Measurements from ENCODE around the gene PLA2G4E. TPM values are rescaled to one million over a fixed set of nuclear protein-coding genes. Genes with fewer than 3 reads are reported as not detected.

The PLA2G4E gene
- total RNA-seq, 1 experiment from 2014 or later = not detected

DNA sequence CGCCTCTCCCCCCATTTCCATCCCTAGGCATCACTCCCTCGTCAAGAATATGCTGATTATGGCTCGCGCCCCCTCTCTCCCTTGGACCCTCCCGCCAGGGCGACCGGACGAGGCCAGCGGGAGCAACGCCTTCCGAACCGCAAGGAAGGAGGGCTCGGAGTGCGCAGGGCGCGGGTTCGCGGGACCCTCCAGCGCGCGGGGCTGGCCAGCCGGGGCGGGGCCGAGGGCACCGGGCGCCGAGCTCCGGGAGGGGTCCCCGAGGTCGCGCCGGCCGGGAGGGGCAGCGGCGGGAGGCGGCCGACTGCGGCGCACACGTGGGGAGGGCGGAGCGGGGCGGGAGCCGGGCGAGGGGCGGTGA lies 49.0 kb downstream of the PLA2G4E start:
- H3K9me3 ChIP-seq (ENCODE audit: insufficient read depth, low read depth) = no peaks in the 10 kb centered on the region
- peak overlapping the region; percentile 78 for H3K4me2 ChIP-seq
- H3K79me2 ChIP-seq (ENCODE audit: low read depth) = peaks cover 44% of the 10 kb centered on the region
- peak overlapping the region; percentile 92 for H3K27ac ChIP-seq
- TF ChIP-seq EZH2 (IDR thresholded peaks at IDR 0.05; ENCODE audit: low read depth) (no peak), CTCF (conservative IDR thresholded peaks at IDR 0.05) (no peak)
- H3K36me3 ChIP-seq (ENCODE audit: low read depth) = no peaks in the 10 kb centered on the region
- H3K27me3 ChIP-seq (ENCODE audit: insufficient read depth, low read depth) = no peaks in the 10 kb centered on the region
- peak overlapping the region; percentile 77 for H3K4me3 ChIP-seq
- no peaks in the 10 kb centered on the region for H3K9me2 ChIP-seq (ENCODE audit: insufficient read depth)
- H2AFZ ChIP-seq = peak overlapping the region; percentile 83
- DNase-seq = no peak
- H3F3A ChIP-seq (ENCODE audit: insufficient read depth, low read depth) = peaks cover 21% of the 10 kb centered on the region
- no TSS peak for BruUV-seq (replicated peaks)
- intact Hi-C loops (cut with micrococcal nuclease; ENCODE audit: unreplicated experiment) = loop anchor here (1.0 to 2.0 kb wide), 5 partner anchors 37 to 197 kb away; partner anchors contain the start of genes MAPKBP1 and PLA2G4B
- ChIA-PET POLR2A (ENCODE audit: unreplicated experiment) (interaction anchor here (0.5 to 1.3 kb wide), 6 partner anchors 23 to 722 kb away, joined by 3 to 6 read pairs (median 4); no protein-coding TSS in a partner anchor), CTCF (interaction anchor here (1.2 to 2.4 kb wide), 2 partner anchors 67 to 198 kb away, joined by 6 to 7 read pairs; partner anchors contain the start of gene MAPKBP1)
- H3K4me1 ChIP-seq (replicated peaks; ENCODE audit: insufficient read depth) = peaks cover 28% of the 10 kb centered on the region
- no peaks in the 10 kb centered on the region; the same call in 1 of the 2 replicates for H4K20me1 ChIP-seq (ENCODE audit: insufficient read depth)

DNA sequence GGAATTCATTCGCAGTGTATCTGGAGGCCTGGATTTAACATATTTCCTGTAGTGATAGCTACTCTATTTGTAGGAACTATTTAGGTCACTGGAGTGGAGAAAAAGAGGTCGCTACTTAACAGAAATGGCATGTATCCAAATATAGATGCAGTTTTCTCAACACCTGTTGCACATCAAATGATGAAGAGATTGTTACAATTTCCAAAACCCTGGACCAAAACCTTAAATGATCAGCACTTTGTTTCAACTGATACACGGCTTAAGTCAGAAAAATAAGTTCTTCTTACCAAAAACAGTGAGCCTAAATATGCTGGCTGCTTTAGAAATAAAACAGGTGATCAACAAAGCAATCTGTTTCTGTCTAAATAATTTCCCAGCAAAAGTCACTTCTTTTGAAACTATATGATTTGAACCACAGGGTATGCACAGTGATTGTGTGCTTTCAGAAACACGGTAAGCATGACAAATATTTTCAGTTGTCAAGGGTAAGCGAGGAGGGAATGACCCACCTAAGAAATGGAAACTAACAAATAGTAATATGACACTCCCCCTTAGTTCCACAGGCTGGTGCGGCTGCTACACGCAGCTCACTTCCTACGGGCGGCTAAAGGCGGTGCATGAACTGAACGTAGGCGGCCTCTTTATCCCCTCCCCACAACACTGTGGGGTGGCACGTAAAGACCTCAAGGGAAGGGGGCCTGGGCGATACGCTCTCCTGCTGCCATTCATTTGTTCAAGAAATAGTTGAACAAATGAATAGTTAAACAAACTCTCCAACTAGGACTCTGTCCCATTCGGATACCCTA lies 49.5 kb downstream of the PLA2G4E start:
- Histone ChIP-seq H3K9me2 (ENCODE audit: insufficient read depth) (no peaks in the 10 kb centered on the region), H3K9me3 (ENCODE audit: insufficient read depth, low read depth) (no peaks in the 10 kb centered on the region), H3K4me1 (replicated peaks; ENCODE audit: insufficient read depth) (peaks cover 28% of the 10 kb centered on the region), H3F3A (ENCODE audit: insufficient read depth, low read depth) (peaks cover 21% of the 10 kb centered on the region), H3K36me3 (ENCODE audit: low read depth) (no peaks in the 10 kb centered on the region), H3K27me3 (ENCODE audit: insufficient read depth, low read depth) (no peaks in the 10 kb centered on the region), H3K79me2 (ENCODE audit: low read depth) (peaks cover 47% of the 10 kb centered on the region), H3K4me2 (peak overlapping the region; percentile 78), H3K27ac (peak overlapping the region; percentile 92), H4K20me1 (ENCODE audit: insufficient read depth) (no peaks in the 10 kb centered on the region; the same call in 1 of the 2 replicates), H2AFZ (peak overlapping the region; percentile 80), H3K4me3 (peak overlapping the region; percentile 77)
- DNase-seq = peak; percentile 64 to 66
- ChIA-PET CTCF (interaction anchor here (2.4 kb wide), 1 partner anchor 198 kb away, joined by 7 read pairs; the partner anchor contains the start of gene MAPKBP1), POLR2A (ENCODE audit: unreplicated experiment) (interaction anchor here (0.6 to 1.3 kb wide), 5 partner anchors 28 to 721 kb away, joined by 3 to 4 read pairs (median 4); no protein-coding TSS in a partner anchor)
- no TSS peak for BruUV-seq (replicated peaks)
- TF ChIP-seq CTCF (conservative IDR thresholded peaks at IDR 0.05) (no peak), EZH2 (IDR thresholded peaks at IDR 0.05; ENCODE audit: low read depth) (no peak)
- intact Hi-C loops (cut with micrococcal nuclease; ENCODE audit: unreplicated experiment) = loop anchor here (2.0 kb wide), 1 partner anchor 36 kb away; no protein-coding TSS in a partner anchor

DNA sequence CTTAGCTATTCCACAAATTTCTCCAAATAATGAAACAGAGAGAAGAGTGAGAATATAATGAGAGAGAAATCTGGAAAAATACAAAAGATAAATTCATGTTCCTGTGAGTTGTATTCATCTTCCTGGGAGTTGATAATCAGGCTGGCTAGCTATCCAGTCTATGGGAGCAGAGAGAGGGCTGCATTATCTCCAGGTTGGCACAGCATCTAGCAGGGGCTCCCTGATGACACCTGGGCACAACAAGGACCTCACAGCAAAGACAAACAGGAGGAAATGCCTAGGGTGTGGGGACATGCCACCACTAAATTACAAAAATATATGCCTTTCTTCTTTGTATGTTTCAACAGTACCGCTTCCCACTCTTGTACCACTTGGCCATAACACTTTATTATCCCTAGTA lies 50.4 kb downstream of the PLA2G4E start:
- peaks cover 50% of the 10 kb centered on the region for H3K79me2 ChIP-seq (ENCODE audit: low read depth)

More for the DNA sequence above, 50.4 kb downstream of the PLA2G4E start:
- H3K9me2 ChIP-seq (ENCODE audit: insufficient read depth) = no peaks in the 10 kb centered on the region
- ChIA-PET POLR2A (ENCODE audit: unreplicated experiment) (no interaction called here), CTCF (interaction anchor here (1.1 kb wide), 1 partner anchor 122 kb away, joined by 3 read pairs; no protein-coding TSS in a partner anchor)
- no peak for TF ChIP-seq EZH2 (IDR thresholded peaks at IDR 0.05; ENCODE audit: low read depth)
- no peak for TF ChIP-seq CTCF (conservative IDR thresholded peaks at IDR 0.05)
- H4K20me1 ChIP-seq (ENCODE audit: insufficient read depth) = no peaks in the 10 kb centered on the region; the same call in 1 of the 2 replicates
- H3K9me3 ChIP-seq (ENCODE audit: insufficient read depth, low read depth) = no peaks in the 10 kb centered on the region
- peak overlapping the region; percentile 78 for H3K4me2 ChIP-seq
- no peaks in the 10 kb centered on the region for H3K36me3 ChIP-seq (ENCODE audit: low read depth)
- no peak for DNase-seq
- H2AFZ ChIP-seq = no peak overlapping the region
- intact Hi-C loops (cut with micrococcal nuclease; ENCODE audit: unreplicated experiment) = loop anchor here (2.0 kb wide), 1 partner anchor 36 kb away; no protein-coding TSS in a partner anchor
- BruUV-seq (replicated peaks) = TSS peak; percentile 37
- H3K27me3 ChIP-seq (ENCODE audit: insufficient read depth, low read depth) = no peaks in the 10 kb centered on the region
- no peak overlapping the region; the same call in 1 of the 2 replicates for H3K4me3 ChIP-seq
- no peak overlapping the region for H3K27ac ChIP-seq
- H3F3A ChIP-seq (ENCODE audit: insufficient read depth, low read depth) = peaks cover 21% of the 10 kb centered on the region
- H3K4me1 ChIP-seq (replicated peaks; ENCODE audit: insufficient read depth) = peaks cover 28% of the 10 kb centered on the region

Measured in PC-9 (cell line).